Astrocyte (in vitro differentiated cells and primary cell): ENCODE measurements around the gene EOLA1. TPM values are rescaled to one million over a fixed set of nuclear protein-coding genes. Genes with fewer than 3 reads are reported as not detected.
"Not testable (repeated sequence)": the region's sequence is repeated elsewhere in the genome, so short reads cannot be mapped to it uniquely, and the experiment has no call there.

Experiments
- DNase-seq: peaks from one replicate; pipeline ENCODE4 v3.0.0-alpha.2; 2010; ENCODE audit warnings: low read depth
- FAIRE-seq: peaks from 2 replicates; lab custom pipeline; 2011; peaks lifted over from hg19 to GRCh38; lab: Jason Lieb, UNC
- H2AFZ ChIP-seq: 2 replicates; pipeline ENCODE4 v1.6.0; 2012; ENCODE audit warnings: low read depth, low read length, inconsistent platforms
- H3K27ac ChIP-seq: 2 replicates; pipeline ENCODE4 v1.5.1; 2011; ENCODE audit warnings: low read depth, low read length, inconsistent platforms
- H3K27me3 ChIP-seq: 2 replicates; pipeline ENCODE4 v1.6.0; 2011; ENCODE audit warnings: low read length, inconsistent platforms; ENCODE audit not compliant: insufficient read depth
- H3K36me3 ChIP-seq: 2 replicates; pipeline ENCODE4 v1.5.1; 2011; ENCODE audit warnings: low read length, inconsistent platforms; ENCODE audit not compliant: insufficient read depth
- H3K4me1 ChIP-seq: 2 replicates; pipeline ENCODE4 v1.5.1; 2011; ENCODE audit warnings: low read length, inconsistent platforms; ENCODE audit not compliant: insufficient read depth
- H3K4me2 ChIP-seq: 2 replicates; pipeline ENCODE4 v1.6.0; 2012; ENCODE audit warnings: low read length, inconsistent platforms
- H3K4me3 ChIP-seq: 2 replicates; pipeline ENCODE4 v1.5.1; 2011; ENCODE audit warnings: low read depth, mild to moderate bottlenecking, low read length, inconsistent platforms; ENCODE audit not compliant: insufficient read depth
- H3K79me2 ChIP-seq: 2 replicates; pipeline ENCODE4 v1.6.0; 2012; ENCODE audit warnings: mild to moderate bottlenecking, low read length, inconsistent platforms; ENCODE audit not compliant: insufficient read depth
- H3K9ac ChIP-seq: 2 replicates; pipeline ENCODE4 v1.6.0; 2012; ENCODE audit warnings: mild to moderate bottlenecking, low read length, inconsistent platforms
- H3K9me3 ChIP-seq: 2 replicates; pipeline ENCODE4 v1.5.1; 2012; ENCODE audit warnings: low read depth, mild to moderate bottlenecking, low read length, inconsistent platforms; ENCODE audit not compliant: insufficient read depth
- H4K20me1 ChIP-seq: 2 replicates; pipeline ENCODE4 v1.6.0; 2012; ENCODE audit warnings: low read length, inconsistent platforms; ENCODE audit not compliant: insufficient read depth
- H3K27ac Mint-ChIP-seq: one replicate; pipeline ENCODE4 v1.8.0; 2021; ENCODE audit warnings: mild to moderate bottlenecking, mixed read lengths; ENCODE audit not compliant: unreplicated experiment
- H3K27me3 Mint-ChIP-seq: one replicate; pipeline ENCODE4 v1.8.0; 2021; ENCODE audit warnings: low read depth, mixed read lengths; ENCODE audit not compliant: unreplicated experiment
- H3K36me3 Mint-ChIP-seq: one replicate; pipeline ENCODE4 v1.8.0; 2021; ENCODE audit warnings: low read depth, mixed read lengths; ENCODE audit not compliant: unreplicated experiment
- H3K4me1 Mint-ChIP-seq: one replicate; pipeline ENCODE4 v1.8.0; 2021; ENCODE audit warnings: low read depth, mixed read lengths; ENCODE audit not compliant: unreplicated experiment
- H3K4me3 Mint-ChIP-seq: one replicate; pipeline ENCODE4 v1.8.0; 2021; ENCODE audit warnings: mild to moderate bottlenecking, moderate library complexity, mixed read lengths; ENCODE audit not compliant: unreplicated experiment
- H3K9me3 Mint-ChIP-seq: one replicate; pipeline ENCODE4 v1.8.0; 2021; ENCODE audit warnings: mild to moderate bottlenecking, mixed read lengths; ENCODE audit not compliant: unreplicated experiment
- EZH2 ChIP-seq: IDR thresholded peaks from 2 replicates; pipeline ENCODE4 v1.6.1; 2012; ENCODE audit warnings: mild to moderate bottlenecking, low read length, inconsistent platforms; ENCODE audit not compliant: insufficient read depth
- total RNA-seq: library from RNA; stranded (reverse); gene quantifications from 2 replicates; pipeline ENCODE4 v1.2.1, GENCODE V29; 2021
- TF ChIP-seq, protein P1 (sequence below): IDR thresholded peaks from 2 replicates; pipeline ENCODE4 v1.5.1; 2011; ENCODE audit warnings: low read depth, mild to moderate bottlenecking, inconsistent platforms, low read length, moderate library complexity; ENCODE audit not compliant: insufficient read depth

Gene EOLA1
- total RNA-seq, 1 donor from 2014 or later: 13.6 TPM

DNA sequence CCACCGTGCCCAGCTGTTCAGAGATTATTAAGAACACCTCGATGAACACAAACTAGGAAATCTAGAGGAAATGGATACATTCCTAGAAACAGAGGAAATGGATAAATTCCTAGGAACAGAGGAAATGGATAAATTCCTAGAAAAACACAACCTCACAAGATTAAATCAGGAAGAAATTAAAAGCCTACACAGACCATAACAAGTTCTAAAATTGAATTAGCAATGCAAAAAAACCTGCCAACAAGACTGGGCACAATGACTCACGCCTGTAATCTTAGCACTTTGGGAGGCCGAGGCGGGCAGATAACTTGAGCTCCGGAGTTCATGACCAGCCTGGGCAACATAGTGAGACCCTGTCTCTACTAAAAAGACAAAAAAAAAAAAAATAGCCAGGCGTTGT, 22.6 kb upstream of the EOLA1 start:
- Histone ChIP-seq H3K27me3 (no peaks in the 10 kb centered on the region), H3K4me2 (no peak overlapping the region), H3K9ac (no peak overlapping the region), H3K36me3 (no peaks in the 10 kb centered on the region), H3K79me2 (no peaks in the 10 kb centered on the region), H3K4me3 (no peak overlapping the region), H3K4me1 (peaks cover 3% of the 10 kb centered on the region), H3K9me3 (no peaks in the 10 kb centered on the region), H2AFZ (no peak overlapping the region), H4K20me1 (no peaks in the 10 kb centered on the region), H3K27ac (no peak overlapping the region)
- Mint-ChIP-seq H3K27me3 (no peaks in the 10 kb centered on the region), H3K4me1 (peaks cover 6% of the 10 kb centered on the region), H3K36me3 (no peaks in the 10 kb centered on the region), H3K27ac (no peak overlapping the region), H3K9me3 (no peaks in the 10 kb centered on the region), H3K4me3 (no peak overlapping the region)
- TF ChIP-seq EZH2: no peak
- TF ChIP-seq, protein P1, sequence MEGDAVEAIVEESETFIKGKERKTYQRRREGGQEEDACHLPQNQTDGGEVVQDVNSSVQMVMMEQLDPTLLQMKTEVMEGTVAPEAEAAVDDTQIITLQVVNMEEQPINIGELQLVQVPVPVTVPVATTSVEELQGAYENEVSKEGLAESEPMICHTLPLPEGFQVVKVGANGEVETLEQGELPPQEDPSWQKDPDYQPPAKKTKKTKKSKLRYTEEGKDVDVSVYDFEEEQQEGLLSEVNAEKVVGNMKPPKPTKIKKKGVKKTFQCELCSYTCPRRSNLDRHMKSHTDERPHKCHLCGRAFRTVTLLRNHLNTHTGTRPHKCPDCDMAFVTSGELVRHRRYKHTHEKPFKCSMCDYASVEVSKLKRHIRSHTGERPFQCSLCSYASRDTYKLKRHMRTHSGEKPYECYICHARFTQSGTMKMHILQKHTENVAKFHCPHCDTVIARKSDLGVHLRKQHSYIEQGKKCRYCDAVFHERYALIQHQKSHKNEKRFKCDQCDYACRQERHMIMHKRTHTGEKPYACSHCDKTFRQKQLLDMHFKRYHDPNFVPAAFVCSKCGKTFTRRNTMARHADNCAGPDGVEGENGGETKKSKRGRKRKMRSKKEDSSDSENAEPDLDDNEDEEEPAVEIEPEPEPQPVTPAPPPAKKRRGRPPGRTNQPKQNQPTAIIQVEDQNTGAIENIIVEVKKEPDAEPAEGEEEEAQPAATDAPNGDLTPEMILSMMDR: no peak
- DNase-seq: no peak
- FAIRE-seq: no peak

GRCh38 chrX:149520636-149521277, 20.1 kb upstream of the EOLA1 start:
- DNase-seq (peak; percentile 31), FAIRE-seq (peak; percentile 77)
- not testable (repeated sequence) for H3K4me3 ChIP-seq, H3K9me3 Mint-ChIP-seq, H3K27ac ChIP-seq, H3K36me3 ChIP-seq, H2AFZ ChIP-seq, H3K4me2 ChIP-seq, H3K27me3 ChIP-seq, H3K27me3 Mint-ChIP-seq, H3K4me1 Mint-ChIP-seq, H3K36me3 Mint-ChIP-seq, H3K9me3 ChIP-seq, H3K4me3 Mint-ChIP-seq, H4K20me1 ChIP-seq, H3K4me1 ChIP-seq, H3K79me2 ChIP-seq, H3K9ac ChIP-seq, H3K27ac Mint-ChIP-seq

GRCh38 chrX:149521438-149521837, 19.4 kb upstream of the EOLA1 start:
- no peaks in the 10 kb centered on the region for H3K36me3 ChIP-seq
- H3K4me2 ChIP-seq: no peak overlapping the region
- DNase-seq: no peak
- no peaks in the 10 kb centered on the region for H3K27me3 ChIP-seq
- H3K9me3 Mint-ChIP-seq: no peaks in the 10 kb centered on the region
- no peaks in the 10 kb centered on the region for H3K4me1 ChIP-seq
- no peak overlapping the region for H3K4me3 ChIP-seq
- no peaks in the 10 kb centered on the region for H3K79me2 ChIP-seq
- no peak overlapping the region for H3K27ac Mint-ChIP-seq
- no peaks in the 10 kb centered on the region for H4K20me1 ChIP-seq
- no peaks in the 10 kb centered on the region for H3K9me3 ChIP-seq
- H3K27ac ChIP-seq: no peak overlapping the region
- no peaks in the 10 kb centered on the region for H3K36me3 Mint-ChIP-seq
- no peak overlapping the region for H2AFZ ChIP-seq
- H3K27me3 Mint-ChIP-seq: no peaks in the 10 kb centered on the region
- H3K4me1 Mint-ChIP-seq: peaks cover 6% of the 10 kb centered on the region
- H3K4me3 Mint-ChIP-seq: no peak overlapping the region
- FAIRE-seq: peak; percentile 70
- no peak overlapping the region for H3K9ac ChIP-seq
- no peak for TF ChIP-seq EZH2
- TF ChIP-seq, protein P1: no peak
